ENCODE measurements around the gene CHFR.

DNA sequence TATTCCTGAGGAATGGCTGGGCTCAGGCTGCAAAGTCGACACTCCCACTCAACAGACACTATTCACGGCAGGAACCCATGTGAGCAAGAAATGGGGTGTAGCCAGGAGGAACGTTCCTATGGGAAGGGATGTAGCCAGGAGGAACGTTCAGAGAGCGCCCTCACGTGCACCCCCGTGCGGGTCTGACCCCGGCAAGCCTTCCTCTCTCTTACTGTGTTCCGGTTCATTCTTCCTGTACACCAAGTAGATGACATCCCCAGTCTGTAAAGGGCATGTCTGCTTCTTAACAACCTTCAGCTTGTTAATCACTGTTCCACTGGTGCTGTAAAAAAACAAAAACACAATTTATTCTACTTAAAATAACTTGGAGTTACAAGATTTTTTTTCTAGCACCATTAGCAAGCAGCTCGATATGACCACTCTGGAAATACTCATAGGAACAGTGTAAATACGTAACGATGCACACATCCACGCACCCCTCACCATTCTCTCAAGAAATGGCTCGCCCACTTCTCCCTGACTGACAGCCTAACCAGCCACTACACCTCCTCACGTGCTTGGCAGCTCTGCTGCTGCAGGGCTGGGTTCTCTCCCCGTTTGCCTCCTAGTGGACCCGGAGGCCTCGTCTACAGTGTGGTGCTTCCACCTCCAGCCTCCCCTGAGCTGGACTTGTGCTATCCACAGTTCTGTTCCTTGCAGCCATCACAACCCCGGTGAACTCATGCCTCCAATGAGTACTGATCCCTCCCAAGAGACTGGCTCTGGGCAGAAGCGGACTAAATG is 15.1 kb downstream of the CHFR start:
- no peak for TF ChIP-seq EZH2 (IDR thresholded peaks at IDR 0.05; ENCODE audit: borderline replicate concordance, low read depth, low read length, severe bottlenecking)
- TF ChIP-seq, protein P1, sequence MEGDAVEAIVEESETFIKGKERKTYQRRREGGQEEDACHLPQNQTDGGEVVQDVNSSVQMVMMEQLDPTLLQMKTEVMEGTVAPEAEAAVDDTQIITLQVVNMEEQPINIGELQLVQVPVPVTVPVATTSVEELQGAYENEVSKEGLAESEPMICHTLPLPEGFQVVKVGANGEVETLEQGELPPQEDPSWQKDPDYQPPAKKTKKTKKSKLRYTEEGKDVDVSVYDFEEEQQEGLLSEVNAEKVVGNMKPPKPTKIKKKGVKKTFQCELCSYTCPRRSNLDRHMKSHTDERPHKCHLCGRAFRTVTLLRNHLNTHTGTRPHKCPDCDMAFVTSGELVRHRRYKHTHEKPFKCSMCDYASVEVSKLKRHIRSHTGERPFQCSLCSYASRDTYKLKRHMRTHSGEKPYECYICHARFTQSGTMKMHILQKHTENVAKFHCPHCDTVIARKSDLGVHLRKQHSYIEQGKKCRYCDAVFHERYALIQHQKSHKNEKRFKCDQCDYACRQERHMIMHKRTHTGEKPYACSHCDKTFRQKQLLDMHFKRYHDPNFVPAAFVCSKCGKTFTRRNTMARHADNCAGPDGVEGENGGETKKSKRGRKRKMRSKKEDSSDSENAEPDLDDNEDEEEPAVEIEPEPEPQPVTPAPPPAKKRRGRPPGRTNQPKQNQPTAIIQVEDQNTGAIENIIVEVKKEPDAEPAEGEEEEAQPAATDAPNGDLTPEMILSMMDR (IDR thresholded peaks at IDR 0.05; ENCODE audit: borderline replicate concordance, extremely low read depth, low read length, poor library complexity, severe bottlenecking): no peak

Data from DND-41 (cell line).